Stomach (tissue), 9 donors: ENCODE results near the gene ADAM22. TPM values are rescaled to one million over a fixed set of nuclear protein-coding genes. Genes with fewer than 3 reads are reported as not detected.
"Not testable (repeated sequence)": the region's sequence is repeated elsewhere in the genome, so short reads cannot be mapped to it uniquely, and the experiment has no call there.

Experiments
- DNase-seq, 2 donors: peaks; one replicate each; pipeline versions ENCODE4 v3.0.0 to v3.0.0-alpha.2; 2013 to 2019
- H3K27ac ChIP-seq, 5 donors: fragments of 200-600 bp in 4 of 5; sonication (generic) in 4 of 5; one replicate each; pipeline ENCODE4 v1.5.1; 2013 to 2019; ENCODE audit warnings: mild to moderate bottlenecking in 1 of 5, moderate library complexity in 1 of 5
- H3K27me3 ChIP-seq, 3 donors: fragments of 200-600 bp; sonication (generic); one replicate each; pipeline ENCODE4 v1.5.1; 2017 to 2019; ENCODE audit warnings: mixed run types in 1 of 3
- H3K36me3 ChIP-seq, 4 donors: fragments of 200-600 bp; sonication (generic); 1 replicate in 3 of 4; 2 replicates in 1 of 4; pipeline ENCODE4 v1.5.1; 2016 to 2019
- H3K4me1 ChIP-seq, 4 donors: fragments of 200-600 bp; sonication (generic); one replicate each; pipeline ENCODE4 v1.5.1; 2016 to 2019
- H3K4me3 ChIP-seq, 4 donors: fragments of 200-600 bp; sonication (generic) in 3 of 4; one replicate each; pipeline ENCODE4 v1.5.1; 2016 to 2019; ENCODE audit warnings: mild to moderate bottlenecking in 1 of 4
- H3K9me3 ChIP-seq, 4 donors: fragments of 200-600 bp; sonication (generic); one replicate each; pipeline ENCODE4 v1.5.1; 2016 to 2019
- CTCF ChIP-seq, 7 experiments: fragments of 450-650 bp in 4 of 7; fragments of 200-600 bp in 3 of 7; sonication (generic) in 3 of 7; IDR thresholded peaks; one replicate each; pipeline ENCODE4 v1.5.1; 2016 to 2019; ENCODE audit warnings: antibody characterized with exemption in 7 of 7, control low read depth in 2 of 7, mild to moderate bottlenecking in 1 of 7
- EP300 ChIP-seq: sonication (generic); formaldehyde crosslinking; IDR thresholded peaks from one replicate; pipeline ENCODE4 v1.6.1; 2017; ENCODE audit warnings: antibody characterized with exemption
- POLR2A ChIP-seq, 4 donors: fragments of 450-650 bp; IDR thresholded peaks; one replicate each; pipeline ENCODE4 v1.6.1; 2016; ENCODE audit warnings: antibody characterized with exemption in 4 of 4, control low read depth in 2 of 4, mild to moderate bottlenecking in 1 of 4, moderate library complexity in 1 of 4
- POLR2AphosphoS5 ChIP-seq, 3 donors: sonication (generic); formaldehyde crosslinking; IDR thresholded peaks; one replicate each; pipeline ENCODE4 v1.6.1; 2016; ENCODE audit warnings: antibody characterized with exemption in 3 of 3
- WGBS, 5 donors: extraction: QIAGEN DNeasy Blood & Tissue Kit in 3 of 5; methylation state at CpG; one replicate each; pipeline versions ENCODE4 v1.1.5 to v1.1.7; 2013 to 2018; 5-methylcytosine and 5-hydroxymethylcytosine counted together
- intact Hi-C: fragments of 100-400 bp; cut with DNase I; formaldehyde crosslinking; loops from one replicate; pipeline ENCODE4 v1.15.1; 2023; ENCODE audit warnings: low total_unique reads
- polyA plus RNA-seq, 3 donors: library from polyadenylated mRNA; stranded (reverse); fragments of 200-250 nt; gene quantifications; one replicate each; pipeline ENCODE4 v1.2.3, GENCODE V29; 2013
- total RNA-seq, 5 donors: library from RNA; depleted of rRNA; stranded (reverse); fragments of >200 nt; gene quantifications; one replicate each; pipeline versions ENCODE4 v1.1.0 to v1.2.3, GENCODE V29; 2014 to 2016
- donor health status: healthy with polysubstance abuse.
- donor health status: Bipolar disorder and iron deficiency.
- donor health status: healthy.

The ADAM22 gene
- total and polyA plus RNA-seq, 8 donors, result 0.06 to 16.8 (median 0.29) TPM; not detected in 1

DNA sequence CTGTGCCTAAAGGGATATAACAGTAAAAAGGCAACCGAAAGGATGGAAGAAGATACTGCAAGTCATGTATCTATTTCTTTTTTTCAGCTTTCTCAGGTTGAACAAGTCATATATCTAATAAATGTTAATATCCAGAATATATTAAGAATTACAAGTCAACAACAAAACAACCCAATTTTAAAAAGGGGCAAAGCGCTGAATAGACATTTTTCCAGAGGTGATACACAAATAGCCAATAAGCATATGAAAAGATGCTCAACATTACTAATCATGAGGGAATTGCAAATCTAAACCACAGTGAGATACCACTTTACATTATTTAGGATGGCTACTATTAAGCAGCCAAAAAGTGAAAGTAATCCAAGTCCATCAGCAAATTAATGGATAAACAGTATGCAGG is 34.8 kb upstream of the ADAM22 start:
- Histone ChIP-seq H3K4me3 (no peak overlapping the region), H3K36me3 (peaks cover 0 to 56% (median 38%) of the 10 kb centered on the region in 4 donors), H3K9me3 (no peaks in the 10 kb centered on the region), H3K4me1 (no peaks in the 10 kb centered on the region), H3K27ac (no peak overlapping the region), H3K27me3 (no peaks in the 10 kb centered on the region)
- no peak for DNase-seq
- no peak for TF ChIP-seq CTCF (IDR thresholded peaks at IDR 0.05)
- no peak for TF ChIP-seq EP300
- TF ChIP-seq POLR2AphosphoS5 (IDR thresholded peaks at IDR 0.05), result no peak
- no peak for TF ChIP-seq POLR2A (IDR thresholded peaks at IDR 0.05)
- 95 to 100% (median 99%) methylated on average over 2 of the region's 2 CpGs for WGBS, 5 donors
- intact Hi-C loops, result loop anchor here (10.0 kb wide), 1 partner anchor 94 kb away; no protein-coding TSS in a partner anchor

DNA sequence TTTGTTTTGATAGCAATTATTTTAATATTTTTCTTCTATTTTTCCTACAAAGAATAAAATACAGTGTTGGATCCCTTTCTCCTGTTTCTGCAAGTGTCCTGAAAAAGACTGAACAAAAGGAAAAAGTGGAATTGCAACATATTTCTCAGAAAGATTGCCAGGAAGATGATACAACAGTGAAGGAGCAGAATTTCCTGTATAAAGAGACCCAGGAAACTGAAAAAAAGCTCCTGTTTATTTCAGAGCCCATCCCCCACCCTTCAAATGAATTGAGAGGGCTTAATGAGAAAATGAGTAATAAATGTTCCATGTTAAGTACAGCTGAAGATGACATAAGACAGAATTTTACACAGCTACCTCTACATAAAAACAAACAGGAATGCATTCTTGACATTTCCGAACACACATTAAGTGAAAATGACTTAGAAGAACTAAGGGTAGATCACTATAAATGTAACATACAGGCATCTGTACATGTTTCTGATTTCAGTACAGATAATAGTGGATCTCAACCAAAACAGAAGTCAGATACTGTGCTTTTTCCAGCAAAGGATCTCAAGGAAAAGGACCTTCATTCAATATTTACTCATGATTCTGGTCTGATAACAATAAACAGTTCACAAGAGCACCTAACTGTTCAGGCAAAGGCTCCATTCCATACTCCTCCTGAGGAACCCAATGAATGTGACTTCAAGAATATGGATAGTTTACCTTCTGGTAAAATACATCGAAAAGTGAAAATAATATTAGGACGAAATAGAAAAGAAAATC is 26.7 kb upstream of the ADAM22 start:
- peaks cover 0 to 24% (median 17%) of the 10 kb centered on the region in 4 donors for H3K36me3 ChIP-seq
- H3K9me3 ChIP-seq, intact Hi-C loops, DNase-seq, H3K27ac ChIP-seq, H3K27me3 ChIP-seq, H3K4me1 ChIP-seq, H3K4me3 ChIP-seq: not testable (repeated sequence)
- 87 to 97% (median 96%) methylated on average over 3 of the region's 3 CpGs for WGBS, 5 donors

GRCh38 chr7:87908814-87909213 is 25.2 kb upstream of the ADAM22 start:
- peaks cover 0 to 18% (median 11%) of the 10 kb centered on the region in 4 donors for H3K36me3 ChIP-seq
- H3K27ac ChIP-seq, H3K4me1 ChIP-seq, H3K4me3 ChIP-seq, DNase-seq, H3K9me3 ChIP-seq, intact Hi-C loops, H3K27me3 ChIP-seq: not testable (repeated sequence)
- 96 to 100% (median 99%) methylated on average over 4 of the region's 4 CpGs for WGBS, 5 donors

GRCh38 chr7:87912121-87912520 is 21.9 kb upstream of the ADAM22 start:
- Histone ChIP-seq H3K9me3 (no peaks in the 10 kb centered on the region), H3K27ac (no peak overlapping the region), H3K4me3 (no peak overlapping the region), H3K27me3 (no peaks in the 10 kb centered on the region), H3K36me3 (no peaks in the 10 kb centered on the region), H3K4me1 (no peaks in the 10 kb centered on the region)
- WGBS, 5 donors, result 86 to 88% (median 88%) methylated on average over 4 of the region's 4 CpGs
- intact Hi-C loops, result no loop called here
- TF ChIP-seq POLR2AphosphoS5 (IDR thresholded peaks at IDR 0.05) (no peak), CTCF (IDR thresholded peaks at IDR 0.05) (no peak), EP300 (no peak), POLR2A (IDR thresholded peaks at IDR 0.05) (no peak)
- DNase-seq, result no peak

DNA sequence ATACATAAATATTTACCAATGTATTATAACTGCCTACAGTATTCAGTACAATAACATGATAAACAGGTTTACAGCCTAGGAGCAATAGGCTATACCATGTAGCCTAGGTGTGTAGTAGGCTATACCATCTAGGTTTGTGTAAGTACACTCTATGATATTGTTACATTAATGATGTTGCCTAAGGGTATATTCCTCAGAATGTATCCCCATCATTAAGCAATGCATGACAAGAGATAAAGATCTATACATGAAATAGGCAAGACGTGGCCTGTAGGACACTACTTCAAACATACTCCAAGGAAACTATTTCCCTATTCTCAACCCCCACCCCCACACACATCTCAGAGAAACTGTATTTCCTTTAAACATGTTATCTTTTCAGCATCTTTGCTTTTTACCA is 15.3 kb upstream of the ADAM22 start:
- 63 to 76% (median 66%) methylated on average over 1 of the region's 1 CpG for WGBS, 5 donors

More for the DNA sequence above, 15.3 kb upstream of the ADAM22 start:
- no peaks in the 10 kb centered on the region for H3K36me3 ChIP-seq
- DNase-seq, result no peak
- TF ChIP-seq POLR2AphosphoS5 (IDR thresholded peaks at IDR 0.05) (no peak), EP300 (no peak), POLR2A (IDR thresholded peaks at IDR 0.05) (no peak), CTCF (IDR thresholded peaks at IDR 0.05) (no peak)
- H3K9me3 ChIP-seq, result no peaks in the 10 kb centered on the region
- intact Hi-C loops, result no loop called here
- no peaks in the 10 kb centered on the region for H3K27me3 ChIP-seq
- no peaks in the 10 kb centered on the region for H3K4me1 ChIP-seq
- no peak overlapping the region for H3K27ac ChIP-seq
- H3K4me3 ChIP-seq, result no peak overlapping the region
